ENCODE measurements around the gene BEND3.
"Not testable (repeated sequence)": the region's sequence is repeated elsewhere in the genome, so short reads cannot be mapped to it uniquely, and the experiment has no call there.

The BEND3 gene
- 3.1 to 23.6 (median 6.9) reads per million in 9 experiments for total RNA-seq

DNA sequence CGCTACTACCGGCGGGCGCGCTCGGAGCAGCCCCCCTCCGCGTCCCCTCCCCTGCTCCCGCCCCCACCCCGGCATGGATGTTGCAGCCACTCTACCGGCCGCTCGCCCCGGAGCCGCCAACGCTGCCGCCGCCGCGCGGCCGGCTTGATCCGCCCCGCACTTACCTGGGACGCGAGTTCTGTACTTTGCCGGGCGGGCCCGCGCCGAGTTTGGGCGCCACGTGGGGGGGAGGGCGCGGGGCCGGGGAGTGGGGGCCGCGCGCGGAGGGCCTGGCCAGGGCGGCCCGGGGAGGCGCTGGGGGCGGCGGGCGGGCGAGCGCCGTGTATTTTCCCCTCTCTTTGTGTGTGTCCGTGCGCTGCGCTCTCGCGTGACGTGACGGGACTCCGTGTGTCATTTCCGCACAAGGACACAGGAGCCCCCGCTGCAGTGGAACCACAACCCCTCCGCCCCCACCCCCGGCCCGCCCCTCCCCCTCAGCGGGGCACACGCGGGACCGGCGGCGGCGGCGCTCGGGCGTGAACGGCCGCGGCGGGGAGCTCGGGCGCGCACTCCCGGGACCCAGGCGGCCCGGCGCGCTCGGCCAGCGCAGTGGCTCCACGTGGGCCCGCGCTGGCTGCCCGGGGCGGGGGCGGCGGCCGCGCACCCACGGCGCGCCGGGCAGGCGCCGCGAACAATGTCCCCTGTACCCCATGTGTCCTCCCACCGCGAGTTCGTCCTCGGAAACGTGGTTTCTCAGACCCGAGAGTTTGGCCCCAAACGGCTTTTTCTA lies at the start of gene BEND3:
TSS of gene BEND3 (minus strand) at position 590 of the 769 bp plus-strand sequence. CDS start 16,230 bp downstream, outside the sequence.
- peaks cover 7 to 8% of the 10 kb centered on the region in 2 donors for H3K4me1 Mint-ChIP-seq (ENCODE audit: low read depth in 2 of 2)
- peak within 1 kb of the TSS; percentile 78 for H3K4me3 Mint-ChIP-seq
- peak in 2 of 3 experiments; percentile 8 to 28 for DNase-seq
- H3K9me3 Mint-ChIP-seq: no peaks in the 10 kb centered on the region
- H3K27me3 Mint-ChIP-seq: peaks cover 6 to 12% of the 10 kb centered on the region in 2 donors
- H3K27ac Mint-ChIP-seq: no peak within 1 kb of the TSS
- peaks cover 10% of the 10 kb centered on the region for H3K36me3 Mint-ChIP-seq (ENCODE audit: insufficient read depth)
- ATAC-seq (replicated peaks): peak; percentile 37

GRCh38 chr6:107164299-107164698 lies 49.0 kb upstream of the BEND3 start:
- H3K4me3 Mint-ChIP-seq; H3K27me3 Mint-ChIP-seq; H3K27ac Mint-ChIP-seq; DNase-seq; H3K4me1 Mint-ChIP-seq (ENCODE audit: low read depth in 2 of 2); H3K36me3 Mint-ChIP-seq (ENCODE audit: insufficient read depth); ATAC-seq (replicated peaks); H3K9me3 Mint-ChIP-seq: not testable (repeated sequence)

DNA sequence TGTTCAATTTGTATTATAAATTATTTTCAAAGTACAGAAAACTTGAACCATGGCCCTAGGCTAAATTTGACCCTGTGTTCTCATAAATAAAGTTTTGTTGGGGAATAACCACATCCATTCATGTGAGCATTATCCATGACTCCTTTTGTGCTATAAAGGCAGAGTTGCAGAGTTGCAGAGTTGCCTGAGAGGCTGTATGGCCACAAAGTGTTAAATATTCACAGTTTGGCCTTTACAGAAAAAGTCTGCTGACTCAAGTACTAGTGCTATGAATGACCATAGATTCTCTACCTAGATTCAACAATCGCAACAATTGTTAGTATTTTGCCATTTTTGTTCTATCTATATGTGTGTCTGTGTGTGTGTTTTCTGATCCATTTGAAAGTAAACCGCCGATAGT lies 46.2 kb upstream of the BEND3 start:
- H3K36me3 Mint-ChIP-seq (ENCODE audit: insufficient read depth): no peaks in the 10 kb centered on the region
- ATAC-seq (replicated peaks): no peak

DNA sequence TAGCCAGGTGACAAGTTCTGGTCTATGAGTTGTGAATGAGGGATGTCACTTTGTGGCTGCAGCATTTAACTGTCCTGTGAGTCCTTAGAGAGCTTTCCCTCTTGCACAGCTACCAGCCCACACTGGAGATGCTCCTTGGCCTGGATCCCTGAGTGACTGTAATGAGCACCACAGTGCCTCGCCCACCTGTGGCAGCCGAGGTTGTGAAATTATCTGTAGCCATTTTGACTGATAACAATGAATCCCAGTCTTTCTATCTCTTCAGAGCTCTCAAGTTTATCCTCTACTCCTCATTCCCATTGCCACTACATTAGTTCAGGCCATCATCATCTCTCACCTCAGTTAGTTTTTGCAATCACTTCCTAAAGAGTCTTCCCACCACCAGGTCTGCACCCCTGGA lies 41.3 kb upstream of the BEND3 start:
- DNase-seq: no peak
- Mint-ChIP-seq H3K9me3 (no peaks in the 10 kb centered on the region), H3K36me3 (ENCODE audit: insufficient read depth) (peaks cover 9% of the 10 kb centered on the region), H3K4me1 (ENCODE audit: low read depth in 2 of 2) (peaks cover 0 to 6% of the 10 kb centered on the region in 2 donors), H3K27ac (peak overlapping the region in 1 of 2 donors; percentile 44), H3K4me3 (no peak overlapping the region), H3K27me3 (no peaks in the 10 kb centered on the region)
- ATAC-seq (replicated peaks): no peak

More for the DNA sequence above, 46.2 kb upstream of the BEND3 start:
- no peaks in the 10 kb centered on the region for H3K9me3 Mint-ChIP-seq
- no peak overlapping the region for H3K4me3 Mint-ChIP-seq
- no peaks in the 10 kb centered on the region for H3K27me3 Mint-ChIP-seq
- peaks cover 0 to 6% of the 10 kb centered on the region in 2 donors for H3K4me1 Mint-ChIP-seq (ENCODE audit: low read depth in 2 of 2)
- DNase-seq: no peak
- no peak overlapping the region for H3K27ac Mint-ChIP-seq

DNA sequence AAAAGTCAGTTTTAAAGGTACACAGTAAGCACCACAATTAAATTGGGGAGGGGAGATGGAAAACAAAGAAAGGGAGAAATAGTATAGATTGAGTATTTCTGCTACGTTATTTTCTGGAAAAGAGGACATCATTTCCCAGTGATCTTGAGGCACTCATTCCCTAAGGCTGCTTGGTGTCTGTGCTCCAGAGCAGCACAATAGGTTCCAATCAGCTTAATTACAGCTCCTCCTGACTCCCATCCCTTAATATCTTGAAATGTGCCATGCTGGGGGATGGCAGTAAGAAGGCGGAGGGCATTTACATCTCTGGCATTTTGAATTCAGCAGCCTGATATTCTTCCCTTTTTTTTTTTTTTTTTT lies 39.5 kb upstream of the BEND3 start:
- H3K27me3 Mint-ChIP-seq: no peaks in the 10 kb centered on the region
- peaks cover 9% of the 10 kb centered on the region for H3K36me3 Mint-ChIP-seq (ENCODE audit: insufficient read depth)
- no peaks in the 10 kb centered on the region for H3K9me3 Mint-ChIP-seq
- no peak overlapping the region for H3K27ac Mint-ChIP-seq
- DNase-seq (no peak), ATAC-seq (replicated peaks) (no peak)
- H3K4me1 Mint-ChIP-seq (ENCODE audit: low read depth in 2 of 2): peaks cover 0 to 6% of the 10 kb centered on the region in 2 donors
- H3K4me3 Mint-ChIP-seq: no peak overlapping the region

- no peak for DNase-seq
- H3K9me3 Mint-ChIP-seq: no peaks in the 10 kb centered on the region
- H3K4me1 Mint-ChIP-seq (ENCODE audit: low read depth in 2 of 2): peaks cover 0 to 6% of the 10 kb centered on the region in 2 donors
- no peak overlapping the region for H3K4me3 Mint-ChIP-seq
- no peak for ATAC-seq (replicated peaks)
- H3K27ac Mint-ChIP-seq: no peak overlapping the region
- peaks cover 9% of the 10 kb centered on the region for H3K36me3 Mint-ChIP-seq (ENCODE audit: insufficient read depth)
- H3K27me3 Mint-ChIP-seq: no peaks in the 10 kb centered on the region
These were observed 39.0 kb upstream of the BEND3 start for GRCh38 chr6:107154131-107154800.

DNA sequence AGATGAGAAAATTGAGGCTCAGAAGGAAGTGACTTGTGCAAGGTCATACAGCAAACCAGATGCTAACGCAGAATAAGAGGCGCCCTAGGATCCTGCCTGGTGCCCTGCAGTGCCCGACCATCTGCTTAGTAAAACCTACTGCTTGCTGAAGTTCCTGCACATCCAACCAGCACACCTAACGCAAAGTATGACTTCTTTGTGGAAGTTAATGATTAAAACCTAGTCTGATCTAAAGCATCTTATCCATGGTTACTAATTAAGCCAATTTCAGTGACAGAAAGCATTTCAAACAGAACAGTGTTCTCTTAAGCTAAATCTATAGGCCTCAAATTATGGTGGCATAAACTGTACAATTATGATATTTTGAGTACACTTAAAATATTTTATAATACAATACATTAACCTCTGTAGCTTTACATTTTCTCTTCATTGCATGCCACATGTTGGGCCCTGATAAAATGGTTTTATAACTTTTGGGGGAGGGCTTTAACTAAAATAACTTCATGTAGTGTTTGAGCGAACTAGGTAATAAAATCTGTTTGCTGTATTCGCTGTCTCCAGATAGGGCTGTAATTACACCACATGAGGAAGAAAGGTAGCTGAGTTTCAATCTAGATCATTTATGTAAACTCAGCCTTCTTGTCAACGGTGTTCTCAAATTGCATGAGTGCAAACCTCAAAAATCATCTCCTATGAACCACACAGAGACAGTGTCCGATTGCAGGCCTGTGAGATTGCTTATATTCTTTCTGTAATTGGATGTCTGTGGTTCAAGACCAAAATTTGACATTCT lies 37.5 kb upstream of the BEND3 start:
- H3K4me1 Mint-ChIP-seq (ENCODE audit: low read depth in 2 of 2): peaks cover 0 to 6% of the 10 kb centered on the region in 2 donors
- ATAC-seq (replicated peaks): no peak
- DNase-seq: no peak
- no peaks in the 10 kb centered on the region for H3K27me3 Mint-ChIP-seq
- no peak overlapping the region for H3K4me3 Mint-ChIP-seq
- peaks cover 9% of the 10 kb centered on the region for H3K36me3 Mint-ChIP-seq (ENCODE audit: insufficient read depth)
- H3K27ac Mint-ChIP-seq: no peak overlapping the region
- no peaks in the 10 kb centered on the region for H3K9me3 Mint-ChIP-seq

DNA sequence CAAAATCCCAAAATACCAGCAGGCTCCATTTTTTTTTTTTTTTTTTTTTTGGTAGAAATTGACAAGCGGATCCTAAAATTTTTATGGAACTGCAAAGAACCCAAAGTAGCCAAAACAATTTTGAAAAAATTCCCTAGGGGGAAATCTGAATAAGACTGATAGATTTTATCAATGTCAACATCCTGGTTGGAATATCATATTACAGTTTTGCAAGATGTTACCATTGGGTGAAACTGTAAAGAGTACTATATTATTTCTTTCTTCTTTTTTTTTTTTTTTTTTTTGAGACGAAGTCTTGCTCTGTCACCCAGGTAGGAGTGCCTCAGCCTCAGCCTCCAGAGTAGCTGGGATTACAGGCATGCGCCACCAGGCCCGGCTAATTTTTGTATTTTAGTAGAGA lies 29.4 kb upstream of the BEND3 start:
- H3K4me1 Mint-ChIP-seq (ENCODE audit: low read depth in 2 of 2): no peaks in the 10 kb centered on the region
- no peak overlapping the region for H3K27ac Mint-ChIP-seq
- no peak overlapping the region for H3K4me3 Mint-ChIP-seq
- ATAC-seq (replicated peaks): no peak
- DNase-seq: no peak
- no peaks in the 10 kb centered on the region for H3K9me3 Mint-ChIP-seq
- no peaks in the 10 kb centered on the region for H3K27me3 Mint-ChIP-seq
- peaks cover 3% of the 10 kb centered on the region for H3K36me3 Mint-ChIP-seq (ENCODE audit: insufficient read depth)

DNA sequence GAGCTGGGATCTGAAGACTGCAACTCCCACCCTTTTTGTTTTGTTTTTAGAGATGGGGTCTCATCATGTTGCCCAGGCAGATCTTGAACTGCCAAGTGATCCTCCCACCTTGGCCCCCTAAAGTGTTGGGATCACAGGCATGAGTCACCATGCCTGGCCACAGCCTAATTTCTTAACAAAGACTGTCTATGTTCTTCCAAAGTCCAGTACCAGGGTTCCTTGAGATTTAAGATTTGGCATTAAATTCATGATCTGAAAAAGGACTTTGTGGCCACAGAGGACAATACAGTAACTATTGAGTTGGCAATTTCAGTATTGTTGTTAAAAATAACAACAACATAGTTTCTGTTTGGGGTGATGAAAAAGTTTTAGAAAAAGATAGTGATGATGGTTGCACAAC lies 28.7 kb upstream of the BEND3 start:
- Mint-ChIP-seq H3K27ac (no peak overlapping the region), H3K9me3 (no peaks in the 10 kb centered on the region), H3K4me1 (ENCODE audit: low read depth in 2 of 2) (no peaks in the 10 kb centered on the region), H3K4me3 (no peak overlapping the region), H3K36me3 (ENCODE audit: insufficient read depth) (peaks cover 3% of the 10 kb centered on the region), H3K27me3 (no peaks in the 10 kb centered on the region)
- ATAC-seq (replicated peaks) (no peak), DNase-seq (no peak)

- no peak for ATAC-seq (replicated peaks)
- no peak overlapping the region for H3K27ac Mint-ChIP-seq
- no peaks in the 10 kb centered on the region for H3K27me3 Mint-ChIP-seq
- H3K36me3 Mint-ChIP-seq (ENCODE audit: insufficient read depth): no peaks in the 10 kb centered on the region
- H3K4me1 Mint-ChIP-seq (ENCODE audit: low read depth in 2 of 2): no peaks in the 10 kb centered on the region
- no peak overlapping the region for H3K4me3 Mint-ChIP-seq
- DNase-seq: no peak
- H3K9me3 Mint-ChIP-seq: no peaks in the 10 kb centered on the region
These were observed 25.3 kb upstream of the BEND3 start for GRCh38 chr6:107140581-107140980.

DNA sequence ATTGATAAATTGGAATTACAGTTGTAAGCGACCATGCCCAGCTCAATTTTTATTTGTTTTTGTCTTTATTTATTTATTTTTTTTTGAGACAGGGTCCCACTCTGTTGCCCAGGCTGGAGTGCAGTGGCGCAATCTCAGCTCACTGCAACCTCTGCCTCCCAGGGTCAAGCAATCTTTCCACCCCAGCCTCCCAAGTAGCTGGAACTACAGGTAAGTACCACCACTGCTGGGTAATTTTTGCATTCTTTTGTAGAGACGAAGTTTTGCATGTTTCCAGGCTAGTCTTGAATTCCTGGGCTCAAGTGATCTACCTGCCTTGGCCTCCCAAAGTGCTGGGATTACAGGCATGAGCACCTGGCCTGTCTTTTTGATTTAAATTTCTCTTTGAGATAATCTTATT lies 21.0 kb upstream of the BEND3 start:
- not testable (repeated sequence) for DNase-seq; H3K4me1 Mint-ChIP-seq (ENCODE audit: low read depth in 2 of 2); H3K36me3 Mint-ChIP-seq (ENCODE audit: insufficient read depth); H3K4me3 Mint-ChIP-seq; H3K9me3 Mint-ChIP-seq; H3K27ac Mint-ChIP-seq; ATAC-seq (replicated peaks); H3K27me3 Mint-ChIP-seq

DNA sequence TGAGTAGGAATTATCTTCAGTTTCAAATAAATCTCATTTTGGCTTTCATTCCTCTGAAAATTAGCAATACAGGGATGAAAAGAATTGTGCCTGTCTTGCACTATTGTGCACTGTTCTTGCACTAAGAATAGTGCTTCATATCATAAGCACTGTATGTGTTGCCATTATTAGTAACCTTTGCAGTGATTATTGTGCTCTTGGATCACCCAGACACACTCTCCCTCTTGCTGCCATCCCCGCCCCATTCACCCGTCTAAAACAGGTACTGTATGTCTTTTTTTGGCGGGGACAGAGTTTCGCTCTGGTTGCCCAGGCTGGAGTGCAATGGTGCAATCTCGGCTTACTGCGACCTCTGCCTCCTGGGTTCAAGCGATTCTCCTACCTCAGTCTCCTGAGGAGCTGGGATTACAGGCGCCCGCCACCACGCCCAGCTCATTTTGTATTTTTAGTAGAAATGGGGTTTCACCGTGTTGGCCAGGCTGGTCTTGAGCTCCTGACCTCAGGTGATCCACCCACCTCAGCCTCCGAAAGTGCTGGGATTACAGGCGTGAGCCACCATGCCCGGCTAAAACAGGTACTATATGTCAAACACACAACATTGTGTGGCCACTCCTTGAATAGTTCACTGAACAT lies 19.8 kb upstream of the BEND3 start:
- not testable (repeated sequence) for H3K36me3 Mint-ChIP-seq (ENCODE audit: insufficient read depth); DNase-seq; ATAC-seq (replicated peaks); H3K9me3 Mint-ChIP-seq; H3K4me1 Mint-ChIP-seq (ENCODE audit: low read depth in 2 of 2); H3K27ac Mint-ChIP-seq; H3K4me3 Mint-ChIP-seq; H3K27me3 Mint-ChIP-seq

DNA sequence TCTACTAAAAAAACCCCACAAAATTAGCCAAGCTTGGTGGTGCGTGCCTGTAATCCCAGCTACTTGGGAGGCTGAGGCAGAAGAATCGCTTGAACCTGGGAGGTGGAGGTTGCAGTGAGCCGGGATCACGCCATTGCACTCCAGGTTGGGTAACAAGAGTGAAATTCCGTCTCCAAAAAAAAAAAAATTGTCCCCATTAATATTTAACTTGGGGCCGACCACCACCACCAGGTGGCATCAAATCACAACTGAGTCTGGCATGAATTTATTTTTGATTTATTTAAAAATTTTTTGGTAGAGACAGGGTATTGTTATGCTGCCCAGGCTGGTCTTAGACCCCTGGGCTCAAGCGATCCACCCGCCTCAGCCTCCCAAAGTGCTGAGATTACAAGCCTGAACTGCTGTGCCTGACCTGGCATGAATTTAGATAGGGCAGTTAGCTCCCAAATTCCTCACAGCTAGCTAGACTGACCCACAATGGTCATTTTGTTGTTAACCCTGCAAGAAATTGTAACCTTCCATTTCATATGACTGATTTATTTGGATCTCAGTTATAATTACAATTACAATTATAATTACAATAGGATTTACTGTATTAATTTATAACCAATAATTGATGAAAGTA lies 17.1 kb upstream of the BEND3 start:
- Mint-ChIP-seq H3K27me3 (peaks cover 0 to 11% of the 10 kb centered on the region in 2 donors), H3K9me3 (no peaks in the 10 kb centered on the region), H3K4me3 (no peak overlapping the region), H3K36me3 (ENCODE audit: insufficient read depth) (peaks cover 3% of the 10 kb centered on the region), H3K27ac (no peak overlapping the region), H3K4me1 (ENCODE audit: low read depth in 2 of 2) (peaks cover 0 to 1% of the 10 kb centered on the region in 2 donors)
- no peak for ATAC-seq (replicated peaks)
- DNase-seq: peak in 1 of 3 experiments; percentile 16

All from effector memory CD8-positive, alpha-beta T cell (primary cell).